ENCODE results near the gene DPF1. TPM values are rescaled to one million over a fixed set of nuclear protein-coding genes. Genes with fewer than 3 reads are reported as not detected.

Gene DPF1
- total RNA-seq, 2 experiments from 2014 or later: 7.6 to 11.3 TPM

DNA sequence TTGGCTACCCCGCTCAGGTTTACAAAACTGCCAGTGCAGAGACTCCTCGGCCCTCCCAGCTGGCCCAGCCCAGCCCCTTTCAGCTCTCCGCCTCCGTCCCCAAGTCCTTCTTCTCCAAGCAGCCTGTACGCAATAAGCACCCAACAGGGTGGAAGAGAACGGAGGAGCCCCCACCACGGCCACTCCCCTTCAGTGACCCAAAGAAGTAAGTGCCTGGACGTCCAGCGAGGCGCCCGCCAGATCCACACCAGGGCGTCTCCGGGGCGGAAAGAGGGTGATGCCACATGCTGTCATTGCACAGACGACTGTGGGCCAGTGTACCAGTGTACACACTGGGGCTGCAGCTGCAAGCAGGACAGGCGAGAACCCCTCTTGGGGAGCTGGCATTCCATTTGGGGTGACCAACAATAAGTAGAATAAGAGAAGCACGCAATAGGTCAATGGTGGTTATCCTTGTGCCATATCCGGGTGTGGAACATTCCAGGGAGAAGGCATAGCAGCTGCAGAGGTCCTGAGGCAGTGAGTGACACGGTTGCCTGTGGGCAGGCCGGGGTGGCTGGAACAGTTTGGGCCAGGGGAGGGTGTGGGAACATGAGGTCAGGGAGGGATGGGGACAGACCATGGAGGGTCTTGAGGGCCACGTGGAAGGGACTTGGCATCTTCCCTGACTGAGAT, 41.3 kb downstream of the DPF1 start:
- CTCF ChIA-PET (ENCODE audit: unreplicated experiment): no interaction called here
- POLR2A ChIA-PET: interaction anchor here (1.0 kb wide), 1 partner anchor 8 kb away, joined by 3 read pairs; no protein-coding TSS in a partner anchor
- BruUV-seq (replicated peaks): no TSS peak

DNA sequence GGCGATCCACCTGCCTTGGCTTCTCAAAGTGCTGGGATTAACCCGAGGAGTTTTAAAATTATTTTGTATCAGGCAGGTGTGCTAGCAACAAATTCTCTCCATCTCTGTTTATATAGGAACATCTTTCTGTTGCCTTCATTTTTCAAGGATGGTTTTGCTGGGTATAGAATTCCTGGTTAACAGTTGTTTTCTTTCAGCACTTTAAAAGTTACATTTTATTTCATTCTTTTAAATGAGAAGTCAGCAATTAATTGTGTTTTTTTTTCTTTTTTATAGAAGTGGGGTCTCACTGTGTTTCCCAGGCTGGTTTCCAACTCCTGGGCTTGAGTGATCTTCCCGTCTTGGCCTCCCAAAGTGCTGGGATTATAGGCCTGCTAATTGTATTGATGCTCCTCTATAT, 44.0 kb downstream of the DPF1 start:
- TF ChIP-seq EZH2phosphoT487 (IDR thresholded peaks at IDR 0.05; ENCODE audit: borderline replicate concordance, low read depth, low read length): no peak
- TF ChIP-seq, protein P1, sequence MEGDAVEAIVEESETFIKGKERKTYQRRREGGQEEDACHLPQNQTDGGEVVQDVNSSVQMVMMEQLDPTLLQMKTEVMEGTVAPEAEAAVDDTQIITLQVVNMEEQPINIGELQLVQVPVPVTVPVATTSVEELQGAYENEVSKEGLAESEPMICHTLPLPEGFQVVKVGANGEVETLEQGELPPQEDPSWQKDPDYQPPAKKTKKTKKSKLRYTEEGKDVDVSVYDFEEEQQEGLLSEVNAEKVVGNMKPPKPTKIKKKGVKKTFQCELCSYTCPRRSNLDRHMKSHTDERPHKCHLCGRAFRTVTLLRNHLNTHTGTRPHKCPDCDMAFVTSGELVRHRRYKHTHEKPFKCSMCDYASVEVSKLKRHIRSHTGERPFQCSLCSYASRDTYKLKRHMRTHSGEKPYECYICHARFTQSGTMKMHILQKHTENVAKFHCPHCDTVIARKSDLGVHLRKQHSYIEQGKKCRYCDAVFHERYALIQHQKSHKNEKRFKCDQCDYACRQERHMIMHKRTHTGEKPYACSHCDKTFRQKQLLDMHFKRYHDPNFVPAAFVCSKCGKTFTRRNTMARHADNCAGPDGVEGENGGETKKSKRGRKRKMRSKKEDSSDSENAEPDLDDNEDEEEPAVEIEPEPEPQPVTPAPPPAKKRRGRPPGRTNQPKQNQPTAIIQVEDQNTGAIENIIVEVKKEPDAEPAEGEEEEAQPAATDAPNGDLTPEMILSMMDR (conservative IDR thresholded peaks at IDR 0.05; ENCODE audit: low read length): no peak
- H3K9me2 ChIP-seq (ENCODE audit: insufficient read depth, low read length): no peaks in the 10 kb centered on the region
- no peak overlapping the region for H3K4me3 ChIP-seq (ENCODE audit: low read depth, low read length, poor library complexity, severe bottlenecking)
- ChIA-PET CTCF (ENCODE audit: unreplicated experiment) (no interaction called here), POLR2A (no interaction called here)
- H3K4me1 ChIP-seq (ENCODE audit: insufficient read depth, low read length, poor library complexity, severe bottlenecking): no peaks in the 10 kb centered on the region
- 0 out of 2 replicates have a peak, but pooled peaks cover 16% of the 10 kb centered on the region for H3K9me3 ChIP-seq (ENCODE audit: low read length)
- H4K20me1 ChIP-seq (ENCODE audit: insufficient read depth, low read length): no peaks in the 10 kb centered on the region
- H3K79me2 ChIP-seq (ENCODE audit: insufficient read depth, low read depth, low read length): no peaks in the 10 kb centered on the region
- H2AFZ ChIP-seq (ENCODE audit: low read length): no peak overlapping the region
- no peak for DNase-seq (ENCODE audit: low spot score)
- intact Hi-C loops (cut with micrococcal nuclease; ENCODE audit: unreplicated experiment): no loop called here
- no TSS peak for BruUV-seq (replicated peaks)
- H3K36me3 ChIP-seq (ENCODE audit: insufficient read depth, low read length): peaks cover 33% of the 10 kb centered on the region
- H3K27ac ChIP-seq (ENCODE audit: low read depth, low read length, poor library complexity, severe bottlenecking): no peak overlapping the region
- no peak overlapping the region for H3K4me2 ChIP-seq (ENCODE audit: low read length)

More for the DNA sequence above, 41.3 kb downstream of the DPF1 start:
- H3K9me3 ChIP-seq (ENCODE audit: low read length): 0 out of 2 replicates have a peak, but pooled peaks cover 16% of the 10 kb centered on the region
- TF ChIP-seq, protein P1 (conservative IDR thresholded peaks at IDR 0.05; ENCODE audit: low read length): no peak
- TF ChIP-seq EZH2phosphoT487 (IDR thresholded peaks at IDR 0.05; ENCODE audit: borderline replicate concordance, low read depth, low read length): no peak
- H4K20me1 ChIP-seq (ENCODE audit: insufficient read depth, low read length): no peaks in the 10 kb centered on the region
- no peak overlapping the region for H3K4me2 ChIP-seq (ENCODE audit: low read length)
- H3K4me1 ChIP-seq (ENCODE audit: insufficient read depth, low read length, poor library complexity, severe bottlenecking): no peaks in the 10 kb centered on the region
- H3K9me2 ChIP-seq (ENCODE audit: insufficient read depth, low read length): no peaks in the 10 kb centered on the region
- intact Hi-C loops (cut with micrococcal nuclease; ENCODE audit: unreplicated experiment): no loop called here
- H2AFZ ChIP-seq (ENCODE audit: low read length): no peak overlapping the region
- no peaks in the 10 kb centered on the region for H3K79me2 ChIP-seq (ENCODE audit: insufficient read depth, low read depth, low read length)
- H3K36me3 ChIP-seq (ENCODE audit: insufficient read depth, low read length): peaks cover 36% of the 10 kb centered on the region
- H3K27ac ChIP-seq (ENCODE audit: low read depth, low read length, poor library complexity, severe bottlenecking): no peak overlapping the region
- H3K4me3 ChIP-seq (ENCODE audit: low read depth, low read length, poor library complexity, severe bottlenecking): no peak overlapping the region
- no peak for DNase-seq (ENCODE audit: low spot score)

DNA sequence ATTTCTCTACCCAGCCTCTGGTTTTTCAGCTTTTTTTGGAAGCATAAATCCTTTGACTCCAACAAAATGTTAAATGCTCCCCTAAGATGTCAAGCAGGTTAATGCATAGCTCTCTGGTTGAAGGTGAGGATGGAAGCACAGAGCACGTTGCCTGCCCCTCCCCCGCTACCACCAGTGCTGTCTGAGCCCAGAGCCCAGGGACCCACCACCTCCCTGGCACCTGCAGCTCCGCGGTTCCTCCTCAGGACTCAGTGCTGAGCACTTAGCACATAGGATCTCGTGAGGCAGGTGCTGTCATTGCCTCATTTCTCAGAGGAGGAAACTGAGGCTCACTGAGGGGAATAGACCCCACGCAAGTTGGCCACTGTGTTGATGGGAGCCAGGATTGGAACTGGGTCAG, 48.6 kb downstream of the DPF1 start:
- intact Hi-C loops (cut with micrococcal nuclease; ENCODE audit: unreplicated experiment): no loop called here
- TF ChIP-seq EZH2phosphoT487 (IDR thresholded peaks at IDR 0.05; ENCODE audit: borderline replicate concordance, low read depth, low read length): no peak
- TF ChIP-seq, protein P1 (conservative IDR thresholded peaks at IDR 0.05; ENCODE audit: low read length): no peak
- POLR2A ChIA-PET: no interaction called here

More for the DNA sequence above, 48.6 kb downstream of the DPF1 start:
- CTCF ChIA-PET (ENCODE audit: unreplicated experiment): interaction anchor here (0.7 kb wide), 1 partner anchor 21 kb away, joined by 3 read pairs; no protein-coding TSS in a partner anchor
- Histone ChIP-seq H3K27ac (ENCODE audit: low read depth, low read length, poor library complexity, severe bottlenecking) (no peak overlapping the region), H3K36me3 (ENCODE audit: insufficient read depth, low read length) (peaks cover 14% of the 10 kb centered on the region), H3K4me3 (ENCODE audit: low read depth, low read length, poor library complexity, severe bottlenecking) (no peak overlapping the region), H3K9me3 (ENCODE audit: low read length) (0 out of 2 replicates have a peak, but pooled peaks cover 11% of the 10 kb centered on the region), H3K79me2 (ENCODE audit: insufficient read depth, low read depth, low read length) (no peaks in the 10 kb centered on the region), H3K9me2 (ENCODE audit: insufficient read depth, low read length) (no peaks in the 10 kb centered on the region), H4K20me1 (ENCODE audit: insufficient read depth, low read length) (no peaks in the 10 kb centered on the region), H3K4me1 (ENCODE audit: insufficient read depth, low read length, poor library complexity, severe bottlenecking) (no peaks in the 10 kb centered on the region), H2AFZ (ENCODE audit: low read length) (no peak overlapping the region), H3K4me2 (ENCODE audit: low read length) (no peak overlapping the region)
- no TSS peak for BruUV-seq (replicated peaks)
- DNase-seq (ENCODE audit: low spot score): no peak
